Spleen (tissue), 7 donors: ENCODE measurements around the gene PLCD4.

Experiments
- CTCF ChIP-seq, 11 experiments: fragments of 200-600 bp in 7 of 11; fragments of 450-650 bp in 4 of 11; sonication (generic) in 4 of 11; IDR thresholded peaks in 8 of 11; conservative IDR thresholded peaks in 3 of 11; 1 replicate in 7 of 11; 2 replicates in 4 of 11; pipeline versions ENCODE4 v1.4.0 to v1.8.0; 2016 to 2021; ENCODE audit warnings: antibody characterized with exemption in 11 of 11, inconsistent platforms in 4 of 11, mild to moderate bottlenecking in 1 of 11
- POLR2A ChIP-seq, 3 donors: fragments of 450-650 bp; IDR thresholded peaks; one replicate each; pipeline ENCODE4 v1.5.1; 2017; ENCODE audit warnings: antibody characterized with exemption in 3 of 3, mild to moderate bottlenecking in 1 of 3
- donor health status: DM: no; HTN: no; CAD: no; lungs with moderate emphysema.
- donor health status: DM: no; HTN: no; CAD: no.
- donor health status: DM: no; HTN: no; CAD: no.

GRCh38 chr2:218679119-218679518 is 71.4 kb downstream of the PLCD4 start:
- TF ChIP-seq POLR2A (IDR thresholded peaks at IDR 0.05) (no peak), CTCF (IDR thresholded peaks at IDR 0.05 in 8 of 11, conservative IDR thresholded peaks at IDR 0.05 in 3 of 11) (no peak)
